ENCODE measurements around the gene MSI2. TPM values are rescaled to one million over a fixed set of nuclear protein-coding genes. Genes with fewer than 3 reads are reported as not detected.

MSI2 gene
- total RNA-seq, 1 experiment from 2014 or later, result 174 TPM

GRCh38 chr17:57629886-57630285 lies 373.6 kb downstream of the MSI2 start:
- Mint-ChIP-seq H3K27me3 (ENCODE audit: insufficient read depth, unreplicated experiment) (no peaks in the 10 kb centered on the region), H3K27ac (ENCODE audit: unreplicated experiment) (no peak overlapping the region), H3K4me3 (ENCODE audit: unreplicated experiment) (no peak overlapping the region), H3K9me3 (ENCODE audit: unreplicated experiment) (no peaks in the 10 kb centered on the region), H3K4me1 (ENCODE audit: low read depth, unreplicated experiment) (no peaks in the 10 kb centered on the region), H3K36me3 (ENCODE audit: insufficient read depth, unreplicated experiment) (peaks cover 63% of the 10 kb centered on the region)
- TF ChIP-seq CTCF (IDR thresholded peaks at IDR 0.05; ENCODE audit: insufficient read depth in 1 of 2, low read depth in 1 of 2, low read length in 1 of 2, severe bottlenecking in 1 of 2, unreplicated experiment in 1 of 2), result no peak
- DNase-seq, result no peak
- no peaks in the 10 kb centered on the region; the same call in none of the 2 replicates for H3K36me3 ChIP-seq (ENCODE audit: control insufficient read depth, insufficient read depth, low read length)
- no peaks in the 10 kb centered on the region for H3K9me3 ChIP-seq
- no peaks in the 10 kb centered on the region for H3K4me1 ChIP-seq
- ChIA-PET CTCF (no interaction called here), POLR2A (no interaction called here)
- intact Hi-C loops (cut with micrococcal nuclease; ENCODE audit: unreplicated experiment), result no loop called here
- BruUV-seq (replicated peaks), result no TSS peak
- H3K27me3 ChIP-seq (replicated peaks; ENCODE audit: control insufficient read depth, insufficient read depth, low read length), result no peaks in the 10 kb centered on the region
- H3K4me3 ChIP-seq (ENCODE audit: low read depth, low read length), result no peak overlapping the region

- Mint-ChIP-seq H3K27ac (ENCODE audit: unreplicated experiment) (no peak overlapping the region), H3K27me3 (ENCODE audit: insufficient read depth, unreplicated experiment) (no peaks in the 10 kb centered on the region), H3K9me3 (ENCODE audit: unreplicated experiment) (no peaks in the 10 kb centered on the region), H3K4me1 (ENCODE audit: low read depth, unreplicated experiment) (no peaks in the 10 kb centered on the region), H3K4me3 (ENCODE audit: unreplicated experiment) (no peak overlapping the region), H3K36me3 (ENCODE audit: insufficient read depth, unreplicated experiment) (peaks cover 65% of the 10 kb centered on the region)
- no peak for DNase-seq
- TF ChIP-seq CTCF (IDR thresholded peaks at IDR 0.05; ENCODE audit: insufficient read depth in 1 of 2, low read depth in 1 of 2, low read length in 1 of 2, severe bottlenecking in 1 of 2, unreplicated experiment in 1 of 2), result no peak
- H3K4me1 ChIP-seq, result no peaks in the 10 kb centered on the region
- no peaks in the 10 kb centered on the region; the same call in 1 of the 2 replicates for H3K36me3 ChIP-seq (ENCODE audit: control insufficient read depth, insufficient read depth, low read length)
- POLR2A ChIA-PET, result no interaction called here
- no peak overlapping the region for H3K4me3 ChIP-seq (ENCODE audit: low read depth, low read length)
- CTCF ChIA-PET, result interaction anchor here (0.5 kb wide), 1 partner anchor 619 kb away, joined by 5 read pairs; no protein-coding TSS in a partner anchor
- H3K27me3 ChIP-seq (replicated peaks; ENCODE audit: control insufficient read depth, insufficient read depth, low read length), result no peaks in the 10 kb centered on the region
- intact Hi-C loops (cut with micrococcal nuclease; ENCODE audit: unreplicated experiment), result no loop called here
- no peaks in the 10 kb centered on the region for H3K9me3 ChIP-seq
- no TSS peak for BruUV-seq (replicated peaks)
Measured at GRCh38 chr17:57630736-57631135, 374.4 kb downstream of the MSI2 start.

- no peaks in the 10 kb centered on the region for H3K27me3 Mint-ChIP-seq (ENCODE audit: insufficient read depth, unreplicated experiment)
- Histone ChIP-seq H3K4me3 (ENCODE audit: low read depth, low read length) (no peak overlapping the region), H3K9me3 (no peaks in the 10 kb centered on the region), H3K4me1 (no peaks in the 10 kb centered on the region), H3K27me3 (replicated peaks; ENCODE audit: control insufficient read depth, insufficient read depth, low read length) (no peaks in the 10 kb centered on the region), H3K36me3 (ENCODE audit: control insufficient read depth, insufficient read depth, low read length) (no peaks in the 10 kb centered on the region; the same call in 1 of the 2 replicates)
- ChIA-PET POLR2A (no interaction called here), CTCF (no interaction called here)
- H3K9me3 Mint-ChIP-seq (ENCODE audit: unreplicated experiment), result no peaks in the 10 kb centered on the region
- H3K4me1 Mint-ChIP-seq (ENCODE audit: low read depth, unreplicated experiment), result no peaks in the 10 kb centered on the region
- H3K36me3 Mint-ChIP-seq (ENCODE audit: insufficient read depth, unreplicated experiment), result peaks cover 65% of the 10 kb centered on the region
- no peak overlapping the region for H3K4me3 Mint-ChIP-seq (ENCODE audit: unreplicated experiment)
- TF ChIP-seq CTCF (IDR thresholded peaks at IDR 0.05; ENCODE audit: insufficient read depth in 1 of 2, low read depth in 1 of 2, low read length in 1 of 2, severe bottlenecking in 1 of 2, unreplicated experiment in 1 of 2), result no peak
- DNase-seq, result no peak
- BruUV-seq (replicated peaks), result no TSS peak
- intact Hi-C loops (cut with micrococcal nuclease; ENCODE audit: unreplicated experiment), result no loop called here
- H3K27ac Mint-ChIP-seq (ENCODE audit: unreplicated experiment), result no peak overlapping the region
Measured at GRCh38 chr17:57631871-57632270, 375.5 kb downstream of the MSI2 start.
